Gastrocnemius medialis (tissue), 4 donors: Measurements from ENCODE around the gene TMEM125. TPM values are rescaled to one million over a fixed set of nuclear protein-coding genes. Genes with fewer than 3 reads are reported as not detected.

Experiments used
- ATAC-seq, 2 donors: fragments of 150-250 bp; one replicate each; pipeline ENCODE4 v1.9.1; 2016
- DNase-seq, 2 donors: peaks; one replicate each; pipeline ENCODE4 v3.0.0-alpha.2; 2019
- H3K27ac ChIP-seq, 4 donors: fragments of 200-600 bp; sonication (generic); 1 replicate in 1 of 4; 2 replicates in 3 of 4; pipeline ENCODE4 v1.5.1; 2016 to 2018; ENCODE audit warnings: mild to moderate bottlenecking in 2 of 4, moderate library complexity in 1 of 4
- H3K27me3 ChIP-seq, 3 donors: fragments of 200-600 bp; sonication (generic) in 2 of 3; 1 replicate in 1 of 3; 2 replicates in 2 of 3; pipeline versions ENCODE4 v1.5.1 to v1.6.0; 2016 to 2019; ENCODE audit warnings: mild to moderate bottlenecking in 1 of 3, moderate library complexity in 1 of 3
- H3K36me3 ChIP-seq, 2 donors: fragments of 200-600 bp; sonication (generic) in 1 of 2; one replicate each; pipeline ENCODE4 v1.5.1; 2017 to 2018
- H3K4me1 ChIP-seq, 2 donors: fragments of 200-600 bp; sonication (generic) in 1 of 2; one replicate each; pipeline ENCODE4 v1.5.1; 2016 to 2017; ENCODE audit warnings: mild to moderate bottlenecking in 2 of 2
- H3K4me3 ChIP-seq, 4 donors: fragments of 200-600 bp; sonication (generic) in 3 of 4; 1 replicate in 1 of 4; 2 replicates in 3 of 4; pipeline ENCODE4 v1.5.1; 2016 to 2019; ENCODE audit warnings: mild to moderate bottlenecking in 2 of 4
- H3K9me3 ChIP-seq, 3 donors: fragments of 200-600 bp; sonication (generic) in 2 of 3; 1 replicate in 1 of 3; 2 replicates in 2 of 3; pipeline ENCODE4 v1.5.1; 2016 to 2019
- POLR2A ChIP-seq, 2 donors: fragments of 450-650 bp; IDR thresholded peaks; one replicate each; pipeline ENCODE4 v1.6.1; 2017; ENCODE audit warnings: antibody characterized with exemption in 2 of 2, mild to moderate bottlenecking in 2 of 2, moderate library complexity in 2 of 2
- in situ Hi-C, 4 donors: fragments of 200-750 bp; cut with MboI; loops; one replicate each; pipeline versions ENCODE4 v1.15.0 to v1.8.0; 2017; ENCODE audit warnings: low sequenced_read_pairs in 4 of 4
- intact Hi-C: fragments of 100-400 bp; cut with DNase I; formaldehyde crosslinking; loops from one replicate; pipeline ENCODE4 v1.15.1; 2023; ENCODE audit warnings: low total_unique reads
- total RNA-seq, 4 donors: library from RNA; depleted of rRNA; stranded (reverse); fragments of >200 nt; gene quantifications; one replicate each; pipeline versions ENCODE4 v1.1.0 to v1.2.3, GENCODE V29; 2016
- TF ChIP-seq, protein P1 (sequence below), 5 experiments: fragments of 450-650 bp in 3 of 5; fragments of 200-600 bp in 2 of 5; sonication (generic) in 2 of 5; IDR thresholded peaks in 4 of 5; conservative IDR thresholded peaks in 1 of 5; 1 replicate in 4 of 5; 2 replicates in 1 of 5; pipeline ENCODE4 v1.5.1; 2016 to 2019; ENCODE audit warnings: antibody characterized with exemption in 5 of 5, mild to moderate bottlenecking in 3 of 5, moderate library complexity in 3 of 5

TMEM125 gene
- total RNA-seq, 4 donors from 2014 or later = not detected

DNA sequence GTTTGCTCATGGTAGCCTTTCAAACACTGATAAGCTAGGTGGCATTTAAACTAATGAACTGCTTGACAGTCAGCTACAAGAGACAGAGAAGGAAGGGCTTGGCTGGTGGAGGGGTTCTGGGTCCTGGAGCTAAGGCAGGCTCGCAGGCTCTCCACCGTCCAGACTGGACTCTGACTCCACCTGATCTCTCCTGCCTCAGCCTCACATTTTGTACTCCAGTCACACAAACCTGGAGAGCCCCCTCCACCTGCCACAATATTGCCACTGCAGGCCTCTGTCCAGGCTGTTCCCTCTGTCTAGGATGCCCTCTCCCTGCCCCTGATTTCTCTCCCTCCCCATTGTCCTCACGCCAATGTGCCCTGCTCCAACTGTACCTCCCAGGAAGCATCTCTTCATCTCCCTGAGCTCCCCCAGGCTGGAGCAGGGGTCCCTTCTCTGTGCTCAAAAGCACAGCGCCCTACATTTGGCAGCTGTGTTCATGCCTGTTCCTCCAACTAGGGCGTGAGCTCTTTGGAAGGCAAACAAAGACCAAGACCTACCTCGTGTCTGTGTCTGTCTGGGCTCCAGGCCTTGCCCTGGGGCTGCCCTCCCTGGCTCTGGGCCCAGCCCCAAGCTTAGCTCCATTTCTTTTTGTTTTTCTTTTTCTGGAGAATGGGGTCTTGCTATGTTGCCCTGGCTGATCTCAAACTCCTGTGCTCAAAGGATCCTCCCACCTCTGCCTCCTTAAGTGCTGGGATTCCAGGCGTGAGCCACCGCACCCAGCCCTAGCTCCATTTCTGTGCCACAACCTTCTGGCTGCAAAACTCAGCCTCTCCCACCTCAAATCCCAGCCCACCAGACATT, 33.9 kb downstream of the TMEM125 start:
- H3K4me3 ChIP-seq = peak overlapping the region; percentile 47 to 54 (median 48)
- no peaks in the 10 kb centered on the region for H3K4me1 ChIP-seq
- H3K27ac ChIP-seq = peak overlapping the region; percentile 1 to 81 (median 74)
- DNase-seq = no peak
- no peaks in the 10 kb centered on the region for H3K27me3 ChIP-seq
- intact Hi-C loops = loop anchor here (5.0 kb wide), 1 partner anchor 66 kb away; no protein-coding TSS in a partner anchor
- in situ Hi-C loops = no loop called here
- TF ChIP-seq POLR2A (IDR thresholded peaks at IDR 0.05) = no peak
- TF ChIP-seq, protein P1, sequence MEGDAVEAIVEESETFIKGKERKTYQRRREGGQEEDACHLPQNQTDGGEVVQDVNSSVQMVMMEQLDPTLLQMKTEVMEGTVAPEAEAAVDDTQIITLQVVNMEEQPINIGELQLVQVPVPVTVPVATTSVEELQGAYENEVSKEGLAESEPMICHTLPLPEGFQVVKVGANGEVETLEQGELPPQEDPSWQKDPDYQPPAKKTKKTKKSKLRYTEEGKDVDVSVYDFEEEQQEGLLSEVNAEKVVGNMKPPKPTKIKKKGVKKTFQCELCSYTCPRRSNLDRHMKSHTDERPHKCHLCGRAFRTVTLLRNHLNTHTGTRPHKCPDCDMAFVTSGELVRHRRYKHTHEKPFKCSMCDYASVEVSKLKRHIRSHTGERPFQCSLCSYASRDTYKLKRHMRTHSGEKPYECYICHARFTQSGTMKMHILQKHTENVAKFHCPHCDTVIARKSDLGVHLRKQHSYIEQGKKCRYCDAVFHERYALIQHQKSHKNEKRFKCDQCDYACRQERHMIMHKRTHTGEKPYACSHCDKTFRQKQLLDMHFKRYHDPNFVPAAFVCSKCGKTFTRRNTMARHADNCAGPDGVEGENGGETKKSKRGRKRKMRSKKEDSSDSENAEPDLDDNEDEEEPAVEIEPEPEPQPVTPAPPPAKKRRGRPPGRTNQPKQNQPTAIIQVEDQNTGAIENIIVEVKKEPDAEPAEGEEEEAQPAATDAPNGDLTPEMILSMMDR (IDR thresholded peaks at IDR 0.05 in 4 of 5, conservative IDR thresholded peaks at IDR 0.05 in 1 of 5) = no peak
- ATAC-seq = no peak
- no peaks in the 10 kb centered on the region for H3K9me3 ChIP-seq
- H3K36me3 ChIP-seq = no peaks in the 10 kb centered on the region

DNA sequence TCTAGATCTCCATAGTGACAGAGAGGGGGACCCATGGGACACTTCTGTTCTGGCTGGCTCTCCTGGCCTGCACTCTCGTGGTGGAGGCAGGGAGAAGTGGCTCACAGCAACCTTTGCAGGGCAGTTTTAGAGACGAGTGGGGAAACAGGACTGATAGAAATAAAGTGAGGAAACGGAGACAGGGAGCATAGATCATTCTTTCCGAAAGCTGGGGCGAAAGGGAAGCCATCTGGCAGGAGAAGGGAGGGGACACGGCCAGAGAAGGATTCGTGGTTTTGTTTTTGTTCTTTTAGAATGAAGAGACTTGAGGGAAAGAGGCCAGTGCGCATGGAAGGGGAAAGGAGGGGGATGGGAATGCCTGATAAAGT, 34.5 kb downstream of the TMEM125 start:
- Histone ChIP-seq H3K4me3 (peak overlapping the region in 3 of 4 donors; percentile 47 to 54 (median 48)), H3K4me1 (no peaks in the 10 kb centered on the region), H3K27ac (peak overlapping the region in 3 of 4 donors; percentile 74 to 81 (median 75)), H3K27me3 (no peaks in the 10 kb centered on the region), H3K9me3 (no peaks in the 10 kb centered on the region), H3K36me3 (no peaks in the 10 kb centered on the region)
- in situ Hi-C loops (no loop called here), intact Hi-C loops (loop anchor here (5.0 kb wide), 1 partner anchor 67 kb away; no protein-coding TSS in a partner anchor)
- ATAC-seq = no peak
- no peak for DNase-seq
- TF ChIP-seq, protein P1 (IDR thresholded peaks at IDR 0.05 in 4 of 5, conservative IDR thresholded peaks at IDR 0.05 in 1 of 5) = no peak
- TF ChIP-seq POLR2A (IDR thresholded peaks at IDR 0.05) = no peak

DNA sequence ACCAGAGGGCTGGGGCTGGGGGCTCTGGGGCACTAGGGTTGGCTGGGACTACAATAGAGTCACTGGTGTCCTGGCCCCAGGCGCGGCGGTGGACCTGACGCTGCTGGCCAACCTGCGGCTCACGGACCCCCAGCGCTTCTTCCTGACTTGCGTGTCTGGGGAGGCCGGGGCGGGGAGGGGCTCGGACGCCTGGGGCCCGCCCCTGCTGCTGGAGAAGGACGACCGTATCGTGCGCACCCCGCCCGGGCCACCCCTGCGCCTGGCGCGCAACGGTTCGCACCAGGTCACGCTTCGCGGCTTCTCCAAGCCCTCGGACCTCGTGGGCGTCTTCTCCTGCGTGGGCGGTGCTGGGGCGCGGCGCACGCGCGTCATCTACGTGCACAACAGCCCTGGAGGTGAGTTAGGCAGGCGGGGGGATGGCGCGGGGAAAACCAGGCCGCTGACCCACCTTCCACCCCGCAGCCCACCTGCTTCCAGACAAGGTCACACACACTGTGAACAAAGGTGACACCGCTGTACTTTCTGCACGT, 35.1 kb downstream of the TMEM125 start:
- H3K27me3 ChIP-seq = no peaks in the 10 kb centered on the region
- peak overlapping the region in 3 of 4 donors; percentile 74 to 81 (median 75) for H3K27ac ChIP-seq
- H3K36me3 ChIP-seq = no peaks in the 10 kb centered on the region
- in situ Hi-C loops (no loop called here), intact Hi-C loops (loop anchor here (5.0 kb wide), 1 partner anchor 68 kb away; no protein-coding TSS in a partner anchor)
- ATAC-seq (no peak), DNase-seq (no peak)
- peak overlapping the region in 2 of 4 donors; percentile 48 to 54 for H3K4me3 ChIP-seq
- no peaks in the 10 kb centered on the region for H3K9me3 ChIP-seq
- TF ChIP-seq POLR2A (IDR thresholded peaks at IDR 0.05) = no peak
- TF ChIP-seq, protein P1 (IDR thresholded peaks at IDR 0.05 in 4 of 5, conservative IDR thresholded peaks at IDR 0.05 in 1 of 5) = no peak
- no peaks in the 10 kb centered on the region for H3K4me1 ChIP-seq

DNA sequence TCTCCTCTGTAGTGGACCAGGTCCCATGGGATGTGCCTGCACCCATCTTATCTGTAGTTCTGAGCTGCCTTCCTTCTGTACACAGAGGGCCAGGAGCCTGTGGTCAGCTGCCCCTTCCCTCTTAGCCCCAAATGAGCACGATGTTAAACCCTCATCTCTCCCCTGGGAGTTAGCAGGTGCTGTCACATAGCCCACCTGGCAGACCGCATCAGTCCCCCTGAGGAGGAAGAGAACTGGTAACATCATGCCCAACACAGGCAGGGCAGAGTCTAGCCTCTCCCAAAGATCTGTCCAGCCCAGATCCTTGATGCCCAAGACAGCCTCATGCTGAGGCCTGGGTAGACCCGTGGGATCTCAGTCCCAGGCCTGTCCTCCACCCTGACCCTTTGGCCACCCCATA, 35.7 kb downstream of the TMEM125 start:
- no peaks in the 10 kb centered on the region for H3K4me1 ChIP-seq

More for the DNA sequence above, 35.7 kb downstream of the TMEM125 start:
- no peaks in the 10 kb centered on the region for H3K36me3 ChIP-seq
- in situ Hi-C loops = no loop called here
- intact Hi-C loops = no loop called here
- no peak for TF ChIP-seq POLR2A (IDR thresholded peaks at IDR 0.05)
- TF ChIP-seq, protein P1 (IDR thresholded peaks at IDR 0.05 in 4 of 5, conservative IDR thresholded peaks at IDR 0.05 in 1 of 5) = no peak
- no peak overlapping the region for H3K4me3 ChIP-seq
- H3K9me3 ChIP-seq = no peaks in the 10 kb centered on the region
- H3K27me3 ChIP-seq = no peaks in the 10 kb centered on the region
- ATAC-seq (no peak), DNase-seq (no peak)
- H3K27ac ChIP-seq = peak overlapping the region in 2 of 4 donors; percentile 14 to 81
